GM23338 (cell line): ENCODE measurements around the gene KRT9. TPM values are rescaled to one million over a fixed set of nuclear protein-coding genes. Genes with fewer than 3 reads are reported as not detected.
A peak's percentile ranks its signal among the peaks of the same experiment; 100 is the strongest.

Experiments used
- ATAC-seq: fragments of 200-7000 bp; cut with Tn5 transposase; 3 replicates; pipeline ENCODE4 v1.9.1; 2020
- DNase-seq: peaks from one replicate; pipeline ENCODE4 v3.0.0-alpha.2; 2015; ENCODE audit warnings: low spot score
- H2AFZ ChIP-seq: fragments of 200-600 bp; sonication (generic); 2 replicates; pipeline ENCODE4 v1.8.0; 2016; ENCODE audit warnings: antibody characterized with exemption, mild to moderate bottlenecking, moderate library complexity
- H3F3A ChIP-seq: fragments of 200-600 bp; sonication (generic); replicated peaks from 2 replicates; pipeline ENCODE4 v1.8.0; 2017; ENCODE audit warnings: antibody characterized with exemption, mixed run types, low read depth
- H3K27ac ChIP-seq: fragments of 200-600 bp; sonication (generic); 2 replicates; pipeline ENCODE4 v1.6.1; 2016; ENCODE audit warnings: low read depth
- H3K27me3 ChIP-seq: fragments of 200-600 bp; sonication (generic); 2 replicates; pipeline ENCODE4 v1.8.0; 2016; ENCODE audit warnings: mild to moderate bottlenecking, mixed run types, moderate library complexity; ENCODE audit not compliant: insufficient read depth
- H3K36me3 ChIP-seq: fragments of 200-600 bp; sonication (generic); 2 replicates; pipeline ENCODE4 v1.8.0; 2016; ENCODE audit warnings: mild to moderate bottlenecking; ENCODE audit not compliant: insufficient read depth
- H3K4me1 ChIP-seq: fragments of 200-600 bp; sonication (generic); 2 replicates; pipeline ENCODE4 v1.8.0; 2016; ENCODE audit warnings: mild to moderate bottlenecking, moderate library complexity; ENCODE audit not compliant: insufficient read depth
- H3K4me2 ChIP-seq: fragments of 200-600 bp; sonication (generic); 2 replicates; pipeline ENCODE4 v1.7.1; 2017; ENCODE audit warnings: mixed run types
- H3K4me3 ChIP-seq: fragments of 200-600 bp; sonication (generic); 2 replicates; pipeline ENCODE4 v1.6.1; 2016; ENCODE audit warnings: mixed run types
- H3K79me2 ChIP-seq: fragments of 200-600 bp; sonication (generic); replicated peaks from 2 replicates; pipeline ENCODE4 v1.8.0; 2017; ENCODE audit warnings: mild to moderate bottlenecking; ENCODE audit not compliant: insufficient read depth
- H3K9me2 ChIP-seq: fragments of 200-600 bp; sonication (generic); 2 replicates; pipeline ENCODE4 v1.8.0; 2017; ENCODE audit not compliant: insufficient read depth
- H4K20me1 ChIP-seq: fragments of 200-600 bp; sonication (generic); replicated peaks from 2 replicates; pipeline ENCODE4 v1.8.0; 2017; ENCODE audit warnings: mild to moderate bottlenecking; ENCODE audit not compliant: insufficient read depth
- H3K27ac Mint-ChIP-seq: 2 replicates; pipeline ENCODE4 v1.8.0; 2020; ENCODE audit warnings: inconsistent platforms, mild to moderate bottlenecking, moderate library complexity, mixed read lengths
- H3K27me3 Mint-ChIP-seq: 3 replicates; pipeline ENCODE4 v1.8.0; 2022; ENCODE audit warnings: low read depth, mild to moderate bottlenecking, moderate library complexity, mixed read lengths, inconsistent platforms; ENCODE audit not compliant: insufficient read depth, poor library complexity
- H3K36me3 Mint-ChIP-seq: 3 replicates; pipeline ENCODE4 v1.8.0; 2021; ENCODE audit warnings: low read depth, mild to moderate bottlenecking, inconsistent platforms, moderate library complexity, mixed read lengths
- H3K4me1 Mint-ChIP-seq: 3 replicates; pipeline ENCODE4 v1.8.0; 2020; ENCODE audit warnings: mild to moderate bottlenecking, inconsistent platforms, mixed read lengths
- H3K4me3 Mint-ChIP-seq: 3 replicates; pipeline ENCODE4 v1.8.0; 2021; ENCODE audit warnings: moderate library complexity, mild to moderate bottlenecking, inconsistent platforms, mixed read lengths
- H3K9me3 Mint-ChIP-seq: 3 replicates; pipeline ENCODE4 v1.8.0; 2020; ENCODE audit warnings: moderate library complexity, mild to moderate bottlenecking, inconsistent platforms, mixed read lengths
- CREB1 ChIP-seq: fragments of 250-450 bp; sonication (Bioruptor Pico); IDR thresholded peaks from 2 replicates; pipeline ENCODE4 v1.5.0; 2020; ENCODE audit warnings: low read depth, mild to moderate bottlenecking, moderate library complexity
- EZH2 ChIP-seq: fragments of 200-600 bp; sonication (generic); IDR thresholded peaks from one replicate; pipeline ENCODE4 v1.8.0; 2017; ENCODE audit warnings: antibody characterized with exemption, mild to moderate bottlenecking, low read depth; ENCODE audit not compliant: unreplicated experiment
- EZH2phosphoT487 ChIP-seq: fragments of 200-600 bp; sonication (generic); IDR thresholded peaks from one replicate; pipeline ENCODE4 v1.8.1; 2018; ENCODE audit warnings: antibody characterized with exemption; ENCODE audit not compliant: unreplicated experiment
- JUNB ChIP-seq: IDR thresholded peaks from one replicate; pipeline ENCODE4 v1.6.1; 2016; ENCODE audit warnings: antibody characterized with exemption; ENCODE audit not compliant: unreplicated experiment
- NANOG ChIP-seq: IDR thresholded peaks from 2 replicates; pipeline ENCODE4 v1.6.1; 2016; ENCODE audit warnings: antibody characterized with exemption, borderline replicate concordance
- ZNF114 ChIP-seq: fragments of 250-450 bp; sonication (Bioruptor Pico); IDR thresholded peaks from 2 replicates; pipeline ENCODE4 v1.5.0; 2020; ENCODE audit warnings: mild to moderate bottlenecking, moderate library complexity
- ZNF331 ChIP-seq: fragments of 250-450 bp; sonication (Bioruptor Pico); IDR thresholded peaks from 2 replicates; pipeline ENCODE4 v1.5.0; 2020; ENCODE audit warnings: low read depth, mild to moderate bottlenecking, moderate library complexity
- polyA plus RNA-seq: library from polyadenylated mRNA; unstranded; fragments of >200 nt; fragmentation: Nextera tagmentation; extraction: Ambion mirVana; gene quantifications from 2 replicates; pipeline ENCODE4 v1.2.1, GENCODE V29; 2016
- total RNA-seq: library from RNA; depleted of rRNA; stranded (reverse); fragments of >200 nt; shearing (Covaris generic); gene quantifications from 2 replicates; pipeline ENCODE4 v1.2.3, GENCODE V29; 2014
- TF ChIP-seq, protein P1 (sequence below), 2 experiments: fragments of 200-600 bp in 1 of 2; sonication (generic) in 1 of 2; conservative IDR thresholded peaks; 2 replicates each; pipeline versions ENCODE4 v1.5.1 to v1.6.1; 2016 to 2017; ENCODE audit warnings: antibody characterized with exemption in 2 of 2, low read depth in 2 of 2, mild to moderate bottlenecking in 2 of 2, moderate library complexity in 1 of 2
- TF ChIP-seq, protein P2 (sequence below): IDR thresholded peaks from one replicate; pipeline ENCODE4 v1.6.1; 2018; ENCODE audit warnings: antibody characterized with exemption; ENCODE audit not compliant: unreplicated experiment
- TF ChIP-seq, protein P3 (sequence below): fragments of 250-450 bp; sonication (Bioruptor Pico); IDR thresholded peaks from 2 replicates; pipeline ENCODE4 v1.5.0; 2020; ENCODE audit warnings: mild to moderate bottlenecking, moderate library complexity

KRT9 gene
- total and polyA plus RNA-seq, 2 experiments from 2014 or later, result not detected

DNA sequence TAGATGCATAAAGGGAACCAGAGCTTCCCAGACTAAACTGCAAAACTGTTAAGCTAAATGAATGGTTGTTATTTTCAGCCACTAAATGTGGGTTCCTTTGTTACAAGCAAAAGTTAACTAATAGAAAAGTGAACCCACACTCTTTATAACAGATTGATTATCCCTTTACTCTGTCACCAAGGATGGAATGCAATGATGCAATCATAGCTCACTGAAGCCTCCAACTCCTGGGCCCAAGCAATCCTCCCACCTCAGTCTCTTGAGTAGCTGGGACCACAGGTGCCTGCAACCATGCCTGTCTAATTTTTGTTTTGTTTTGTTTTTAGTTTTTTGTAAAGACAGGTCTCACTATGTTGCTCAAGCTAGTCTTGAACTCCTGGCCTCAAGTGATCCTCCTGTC lies 6.5 kb downstream of the KRT9 start (continued):
- TF ChIP-seq, protein P1, sequence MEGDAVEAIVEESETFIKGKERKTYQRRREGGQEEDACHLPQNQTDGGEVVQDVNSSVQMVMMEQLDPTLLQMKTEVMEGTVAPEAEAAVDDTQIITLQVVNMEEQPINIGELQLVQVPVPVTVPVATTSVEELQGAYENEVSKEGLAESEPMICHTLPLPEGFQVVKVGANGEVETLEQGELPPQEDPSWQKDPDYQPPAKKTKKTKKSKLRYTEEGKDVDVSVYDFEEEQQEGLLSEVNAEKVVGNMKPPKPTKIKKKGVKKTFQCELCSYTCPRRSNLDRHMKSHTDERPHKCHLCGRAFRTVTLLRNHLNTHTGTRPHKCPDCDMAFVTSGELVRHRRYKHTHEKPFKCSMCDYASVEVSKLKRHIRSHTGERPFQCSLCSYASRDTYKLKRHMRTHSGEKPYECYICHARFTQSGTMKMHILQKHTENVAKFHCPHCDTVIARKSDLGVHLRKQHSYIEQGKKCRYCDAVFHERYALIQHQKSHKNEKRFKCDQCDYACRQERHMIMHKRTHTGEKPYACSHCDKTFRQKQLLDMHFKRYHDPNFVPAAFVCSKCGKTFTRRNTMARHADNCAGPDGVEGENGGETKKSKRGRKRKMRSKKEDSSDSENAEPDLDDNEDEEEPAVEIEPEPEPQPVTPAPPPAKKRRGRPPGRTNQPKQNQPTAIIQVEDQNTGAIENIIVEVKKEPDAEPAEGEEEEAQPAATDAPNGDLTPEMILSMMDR (conservative IDR thresholded peaks at IDR 0.05; ENCODE audit: low read depth in 2 of 2), result no peak

DNA sequence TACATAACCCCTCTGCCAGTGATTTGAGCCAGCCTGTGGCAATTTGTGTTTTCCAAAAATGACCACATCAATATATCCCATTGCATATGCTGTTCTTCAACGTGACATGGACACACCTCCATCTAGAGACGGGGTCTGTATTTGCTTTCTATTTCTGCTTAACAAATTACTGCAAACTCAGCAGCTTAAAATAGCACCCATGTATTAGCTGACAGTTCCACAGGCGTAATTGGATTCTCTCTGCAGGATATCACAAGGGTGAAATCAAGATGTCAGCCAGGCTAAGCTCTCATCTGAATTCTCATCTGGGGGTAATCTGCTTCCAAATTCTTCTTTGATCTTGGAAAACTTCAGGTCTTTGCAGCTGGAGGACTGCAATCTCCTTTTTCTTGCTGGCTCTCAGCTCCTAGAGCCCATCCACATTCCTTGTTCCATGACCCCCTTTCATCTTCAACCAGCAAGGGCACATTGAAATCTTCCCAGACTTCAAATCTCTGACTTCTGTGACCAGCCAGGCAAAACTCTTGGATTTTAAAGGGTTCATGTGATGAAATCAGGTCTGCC lies 8.2 kb downstream of the KRT9 start:
- Histone ChIP-seq H3K27me3 (no peaks in the 10 kb centered on the region), H4K20me1 (no peaks in the 10 kb centered on the region), H3K27ac (no peak overlapping the region), H3K4me1 (no peaks in the 10 kb centered on the region), H3K36me3 (no peaks in the 10 kb centered on the region), H3K4me2 (no peak overlapping the region), H3K79me2 (no peaks in the 10 kb centered on the region), H2AFZ (0 out of 2 replicates have a peak overlapping the region, but pooled peaks have one; percentile 38), H3K9me2 (no peaks in the 10 kb centered on the region), H3K4me3 (no peak overlapping the region), H3F3A (no peaks in the 10 kb centered on the region)
- H3K36me3 Mint-ChIP-seq, result no peaks in the 10 kb centered on the region
- TF ChIP-seq ZNF331 (CRISPR knock-in tag), result no peak
- TF ChIP-seq EZH2phosphoT487, result no peak
- TF ChIP-seq, protein P2, sequence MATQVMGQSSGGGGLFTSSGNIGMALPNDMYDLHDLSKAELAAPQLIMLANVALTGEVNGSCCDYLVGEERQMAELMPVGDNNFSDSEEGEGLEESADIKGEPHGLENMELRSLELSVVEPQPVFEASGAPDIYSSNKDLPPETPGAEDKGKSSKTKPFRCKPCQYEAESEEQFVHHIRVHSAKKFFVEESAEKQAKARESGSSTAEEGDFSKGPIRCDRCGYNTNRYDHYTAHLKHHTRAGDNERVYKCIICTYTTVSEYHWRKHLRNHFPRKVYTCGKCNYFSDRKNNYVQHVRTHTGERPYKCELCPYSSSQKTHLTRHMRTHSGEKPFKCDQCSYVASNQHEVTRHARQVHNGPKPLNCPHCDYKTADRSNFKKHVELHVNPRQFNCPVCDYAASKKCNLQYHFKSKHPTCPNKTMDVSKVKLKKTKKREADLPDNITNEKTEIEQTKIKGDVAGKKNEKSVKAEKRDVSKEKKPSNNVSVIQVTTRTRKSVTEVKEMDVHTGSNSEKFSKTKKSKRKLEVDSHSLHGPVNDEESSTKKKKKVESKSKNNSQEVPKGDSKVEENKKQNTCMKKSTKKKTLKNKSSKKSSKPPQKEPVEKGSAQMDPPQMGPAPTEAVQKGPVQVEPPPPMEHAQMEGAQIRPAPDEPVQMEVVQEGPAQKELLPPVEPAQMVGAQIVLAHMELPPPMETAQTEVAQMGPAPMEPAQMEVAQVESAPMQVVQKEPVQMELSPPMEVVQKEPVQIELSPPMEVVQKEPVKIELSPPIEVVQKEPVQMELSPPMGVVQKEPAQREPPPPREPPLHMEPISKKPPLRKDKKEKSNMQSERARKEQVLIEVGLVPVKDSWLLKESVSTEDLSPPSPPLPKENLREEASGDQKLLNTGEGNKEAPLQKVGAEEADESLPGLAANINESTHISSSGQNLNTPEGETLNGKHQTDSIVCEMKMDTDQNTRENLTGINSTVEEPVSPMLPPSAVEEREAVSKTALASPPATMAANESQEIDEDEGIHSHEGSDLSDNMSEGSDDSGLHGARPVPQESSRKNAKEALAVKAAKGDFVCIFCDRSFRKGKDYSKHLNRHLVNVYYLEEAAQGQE, result no peak
- TF ChIP-seq, protein P3, sequence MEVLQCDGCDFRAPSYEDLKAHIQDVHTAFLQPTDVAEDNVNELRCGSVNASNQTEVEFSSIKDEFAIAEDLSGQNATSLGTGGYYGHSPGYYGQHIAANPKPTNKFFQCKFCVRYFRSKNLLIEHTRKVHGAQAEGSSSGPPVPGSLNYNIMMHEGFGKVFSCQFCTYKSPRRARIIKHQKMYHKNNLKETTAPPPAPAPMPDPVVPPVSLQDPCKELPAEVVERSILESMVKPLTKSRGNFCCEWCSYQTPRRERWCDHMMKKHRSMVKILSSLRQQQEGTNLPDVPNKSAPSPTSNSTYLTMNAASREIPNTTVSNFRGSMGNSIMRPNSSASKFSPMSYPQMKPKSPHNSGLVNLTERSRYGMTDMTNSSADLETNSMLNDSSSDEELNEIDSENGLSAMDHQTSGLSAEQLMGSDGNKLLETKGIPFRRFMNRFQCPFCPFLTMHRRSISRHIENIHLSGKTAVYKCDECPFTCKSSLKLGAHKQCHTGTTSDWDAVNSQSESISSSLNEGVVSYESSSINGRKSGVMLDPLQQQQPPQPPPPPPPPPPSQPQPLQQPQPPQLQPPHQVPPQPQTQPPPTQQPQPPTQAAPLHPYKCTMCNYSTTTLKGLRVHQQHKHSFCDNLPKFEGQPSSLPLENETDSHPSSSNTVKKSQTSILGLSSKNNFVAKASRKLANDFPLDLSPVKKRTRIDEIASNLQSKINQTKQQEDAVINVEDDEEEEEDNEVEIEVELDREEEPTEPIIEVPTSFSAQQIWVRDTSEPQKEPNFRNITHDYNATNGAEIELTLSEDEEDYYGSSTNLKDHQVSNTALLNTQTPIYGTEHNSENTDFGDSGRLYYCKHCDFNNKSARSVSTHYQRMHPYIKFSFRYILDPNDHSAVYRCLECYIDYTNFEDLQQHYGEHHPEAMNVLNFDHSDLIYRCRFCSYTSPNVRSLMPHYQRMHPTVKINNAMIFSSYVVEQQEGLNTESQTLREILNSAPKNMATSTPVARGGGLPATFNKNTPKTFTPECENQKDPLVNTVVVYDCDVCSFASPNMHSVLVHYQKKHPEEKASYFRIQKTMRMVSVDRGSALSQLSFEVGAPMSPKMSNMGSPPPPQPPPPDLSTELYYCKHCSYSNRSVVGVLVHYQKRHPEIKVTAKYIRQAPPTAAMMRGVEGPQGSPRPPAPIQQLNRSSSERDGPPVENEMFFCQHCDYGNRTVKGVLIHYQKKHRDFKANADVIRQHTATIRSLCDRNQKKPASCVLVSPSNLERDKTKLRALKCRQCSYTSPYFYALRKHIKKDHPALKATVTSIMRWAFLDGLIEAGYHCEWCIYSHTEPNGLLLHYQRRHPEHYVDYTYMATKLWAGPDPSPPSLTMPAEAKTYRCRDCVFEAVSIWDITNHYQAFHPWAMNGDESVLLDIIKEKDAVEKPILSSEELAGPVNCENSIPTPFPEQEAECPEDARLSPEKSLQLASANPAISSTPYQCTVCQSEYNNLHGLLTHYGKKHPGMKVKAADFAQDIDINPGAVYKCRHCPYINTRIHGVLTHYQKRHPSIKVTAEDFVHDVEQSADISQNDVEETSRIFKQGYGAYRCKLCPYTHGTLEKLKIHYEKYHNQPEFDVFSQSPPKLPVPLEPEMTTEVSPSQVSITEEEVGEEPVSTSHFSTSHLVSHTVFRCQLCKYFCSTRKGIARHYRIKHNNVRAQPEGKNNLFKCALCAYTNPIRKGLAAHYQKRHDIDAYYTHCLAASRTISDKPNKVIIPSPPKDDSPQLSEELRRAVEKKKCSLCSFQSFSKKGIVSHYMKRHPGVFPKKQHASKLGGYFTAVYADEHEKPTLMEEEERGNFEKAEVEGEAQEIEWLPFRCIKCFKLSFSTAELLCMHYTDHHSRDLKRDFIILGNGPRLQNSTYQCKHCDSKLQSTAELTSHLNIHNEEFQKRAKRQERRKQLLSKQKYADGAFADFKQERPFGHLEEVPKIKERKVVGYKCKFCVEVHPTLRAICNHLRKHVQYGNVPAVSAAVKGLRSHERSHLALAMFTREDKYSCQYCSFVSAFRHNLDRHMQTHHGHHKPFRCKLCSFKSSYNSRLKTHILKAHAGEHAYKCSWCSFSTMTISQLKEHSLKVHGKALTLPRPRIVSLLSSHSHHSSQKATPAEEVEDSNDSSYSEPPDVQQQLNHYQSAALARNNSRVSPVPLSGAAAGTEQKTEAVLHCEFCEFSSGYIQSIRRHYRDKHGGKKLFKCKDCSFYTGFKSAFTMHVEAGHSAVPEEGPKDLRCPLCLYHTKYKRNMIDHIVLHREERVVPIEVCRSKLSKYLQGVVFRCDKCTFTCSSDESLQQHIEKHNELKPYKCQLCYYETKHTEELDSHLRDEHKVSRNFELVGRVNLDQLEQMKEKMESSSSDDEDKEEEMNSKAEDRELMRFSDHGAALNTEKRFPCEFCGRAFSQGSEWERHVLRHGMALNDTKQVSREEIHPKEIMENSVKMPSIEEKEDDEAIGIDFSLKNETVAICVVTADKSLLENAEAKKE (CRISPR knock-in tag), result no peak
- no peak for TF ChIP-seq CREB1 (CRISPR knock-in tag)
- TF ChIP-seq, protein P1 (conservative IDR thresholded peaks at IDR 0.05; ENCODE audit: low read depth in 2 of 2), result no peak
- TF ChIP-seq EZH2, result no peak
- no peak for TF ChIP-seq ZNF114 (CRISPR knock-in tag)
- TF ChIP-seq NANOG, result no peak
- TF ChIP-seq JUNB, result no peak
- peaks cover 12% of the 10 kb centered on the region for H3K27me3 Mint-ChIP-seq
- ATAC-seq, result no peak
- no peak for DNase-seq
- H3K4me3 Mint-ChIP-seq, result no peak overlapping the region
- H3K4me1 Mint-ChIP-seq, result no peaks in the 10 kb centered on the region
- no peak overlapping the region for H3K27ac Mint-ChIP-seq
- peaks cover 1% of the 10 kb centered on the region; the same call in 1 of the 3 replicates for H3K9me3 Mint-ChIP-seq
